ENCODE measurements around the gene TMEM116. TPM values are rescaled to one million over a fixed set of nuclear protein-coding genes. Genes with fewer than 3 reads are reported as not detected.

Gene TMEM116
- total RNA-seq, 2 experiments from 2014 or later = 9.0 to 13.1 TPM

DNA sequence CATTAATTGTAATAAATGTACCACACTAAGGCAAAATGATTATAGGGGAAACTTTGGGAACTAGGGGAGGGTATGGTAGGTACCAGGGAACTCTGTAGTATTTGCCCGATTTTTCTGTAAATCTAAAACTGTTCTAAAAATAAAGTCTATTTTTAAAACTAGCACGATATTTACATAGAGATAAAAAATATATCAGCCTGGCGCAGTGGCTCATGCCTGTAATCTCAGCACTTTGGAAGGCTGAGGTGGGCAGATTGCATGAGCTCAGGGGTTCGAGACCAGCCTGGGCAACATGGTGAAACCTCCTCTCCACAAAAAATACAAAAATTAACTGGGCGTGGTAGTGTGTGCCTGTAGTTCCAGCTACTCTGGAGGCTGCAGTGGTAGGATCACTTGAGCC is 32.4 kb downstream of the TMEM116 start:
- no peak overlapping the region for H3K4me3 ChIP-seq (ENCODE audit: low read depth, low read length, poor library complexity, severe bottlenecking)
- no peaks in the 10 kb centered on the region for H3K36me3 ChIP-seq (ENCODE audit: insufficient read depth, low read length)
- ChIA-PET CTCF (ENCODE audit: unreplicated experiment) (no interaction called here), POLR2A (interaction anchor here (0.9 to 1.0 kb wide), 2 partner anchors 8 to 13 kb away, joined by 3 to 4 read pairs; no protein-coding TSS in a partner anchor)
- no peak for TF ChIP-seq EZH2phosphoT487 (IDR thresholded peaks at IDR 0.05; ENCODE audit: borderline replicate concordance, low read depth, low read length)
- TF ChIP-seq, protein P1, sequence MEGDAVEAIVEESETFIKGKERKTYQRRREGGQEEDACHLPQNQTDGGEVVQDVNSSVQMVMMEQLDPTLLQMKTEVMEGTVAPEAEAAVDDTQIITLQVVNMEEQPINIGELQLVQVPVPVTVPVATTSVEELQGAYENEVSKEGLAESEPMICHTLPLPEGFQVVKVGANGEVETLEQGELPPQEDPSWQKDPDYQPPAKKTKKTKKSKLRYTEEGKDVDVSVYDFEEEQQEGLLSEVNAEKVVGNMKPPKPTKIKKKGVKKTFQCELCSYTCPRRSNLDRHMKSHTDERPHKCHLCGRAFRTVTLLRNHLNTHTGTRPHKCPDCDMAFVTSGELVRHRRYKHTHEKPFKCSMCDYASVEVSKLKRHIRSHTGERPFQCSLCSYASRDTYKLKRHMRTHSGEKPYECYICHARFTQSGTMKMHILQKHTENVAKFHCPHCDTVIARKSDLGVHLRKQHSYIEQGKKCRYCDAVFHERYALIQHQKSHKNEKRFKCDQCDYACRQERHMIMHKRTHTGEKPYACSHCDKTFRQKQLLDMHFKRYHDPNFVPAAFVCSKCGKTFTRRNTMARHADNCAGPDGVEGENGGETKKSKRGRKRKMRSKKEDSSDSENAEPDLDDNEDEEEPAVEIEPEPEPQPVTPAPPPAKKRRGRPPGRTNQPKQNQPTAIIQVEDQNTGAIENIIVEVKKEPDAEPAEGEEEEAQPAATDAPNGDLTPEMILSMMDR (conservative IDR thresholded peaks at IDR 0.05; ENCODE audit: low read length) = no peak
- intact Hi-C loops (cut with micrococcal nuclease; ENCODE audit: unreplicated experiment) = no loop called here
- no peak overlapping the region for H3K4me2 ChIP-seq (ENCODE audit: low read length)
- H3K79me2 ChIP-seq (ENCODE audit: insufficient read depth, low read depth, low read length) = no peaks in the 10 kb centered on the region
- H3K27ac ChIP-seq (ENCODE audit: low read depth, low read length, poor library complexity, severe bottlenecking) = no peak overlapping the region
- no peak for DNase-seq (ENCODE audit: low spot score)
- H4K20me1 ChIP-seq (ENCODE audit: insufficient read depth, low read length) = no peaks in the 10 kb centered on the region
- no peaks in the 10 kb centered on the region for H3K4me1 ChIP-seq (ENCODE audit: insufficient read depth, low read length, poor library complexity, severe bottlenecking)
- BruUV-seq (replicated peaks) = no TSS peak
- no peak overlapping the region for H2AFZ ChIP-seq (ENCODE audit: low read length)
- H3K9me3 ChIP-seq (ENCODE audit: low read length) = no peaks in the 10 kb centered on the region
- no peaks in the 10 kb centered on the region for H3K9me2 ChIP-seq (ENCODE audit: insufficient read depth, low read length)

DNA sequence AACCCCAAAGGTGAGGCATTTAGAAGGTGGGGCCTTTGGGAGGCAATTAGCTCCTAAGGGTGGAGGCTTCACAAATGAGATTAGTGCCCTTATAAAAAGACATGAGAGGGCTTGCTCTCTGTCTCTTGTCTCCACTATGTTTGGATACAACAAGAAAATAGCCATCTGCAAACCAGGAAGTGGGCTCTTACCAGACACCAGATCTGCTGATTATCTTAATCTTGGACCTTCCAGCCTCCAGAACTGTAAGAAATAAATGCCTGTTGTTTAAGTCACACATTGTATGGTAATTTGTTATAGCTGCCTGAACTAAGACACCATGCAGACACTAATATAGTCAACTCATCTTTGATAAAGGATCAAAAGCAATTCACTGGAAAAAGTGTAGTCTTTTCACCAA is 34.4 kb downstream of the TMEM116 start:
- H3K4me1 ChIP-seq (ENCODE audit: insufficient read depth, low read length, poor library complexity, severe bottlenecking) = no peaks in the 10 kb centered on the region
- no peak overlapping the region for H2AFZ ChIP-seq (ENCODE audit: low read length)
- no peak for DNase-seq (ENCODE audit: low spot score)
- ChIA-PET POLR2A (interaction anchor here (0.5 kb wide), 1 partner anchor 372 kb away, joined by 3 read pairs; no protein-coding TSS in a partner anchor), CTCF (ENCODE audit: unreplicated experiment) (no interaction called here)
- no peaks in the 10 kb centered on the region for H3K9me3 ChIP-seq (ENCODE audit: low read length)
- H3K79me2 ChIP-seq (ENCODE audit: insufficient read depth, low read depth, low read length) = no peaks in the 10 kb centered on the region
- BruUV-seq (replicated peaks) = no TSS peak
- intact Hi-C loops (cut with micrococcal nuclease; ENCODE audit: unreplicated experiment) = no loop called here
- H4K20me1 ChIP-seq (ENCODE audit: insufficient read depth, low read length) = no peaks in the 10 kb centered on the region
- no peaks in the 10 kb centered on the region for H3K36me3 ChIP-seq (ENCODE audit: insufficient read depth, low read length)
- H3K4me2 ChIP-seq (ENCODE audit: low read length) = no peak overlapping the region
- no peaks in the 10 kb centered on the region for H3K9me2 ChIP-seq (ENCODE audit: insufficient read depth, low read length)
- no peak overlapping the region for H3K27ac ChIP-seq (ENCODE audit: low read depth, low read length, poor library complexity, severe bottlenecking)
- no peak overlapping the region for H3K4me3 ChIP-seq (ENCODE audit: low read depth, low read length, poor library complexity, severe bottlenecking)
- TF ChIP-seq EZH2phosphoT487 (IDR thresholded peaks at IDR 0.05; ENCODE audit: borderline replicate concordance, low read depth, low read length) = no peak
- TF ChIP-seq, protein P1 (conservative IDR thresholded peaks at IDR 0.05; ENCODE audit: low read length) = no peak

- POLR2A ChIA-PET = no interaction called here
- CTCF ChIA-PET (ENCODE audit: unreplicated experiment) = no interaction called here
- no peaks in the 10 kb centered on the region for H3K9me2 ChIP-seq (ENCODE audit: insufficient read depth, low read length)
- no peaks in the 10 kb centered on the region for H3K9me3 ChIP-seq (ENCODE audit: low read length)
- H2AFZ ChIP-seq (ENCODE audit: low read length) = no peak overlapping the region
- H3K4me1 ChIP-seq (ENCODE audit: insufficient read depth, low read length, poor library complexity, severe bottlenecking) = no peaks in the 10 kb centered on the region
- H3K79me2 ChIP-seq (ENCODE audit: insufficient read depth, low read depth, low read length) = no peaks in the 10 kb centered on the region
- H3K4me2 ChIP-seq (ENCODE audit: low read length) = no peak overlapping the region
- H3K4me3 ChIP-seq (ENCODE audit: low read depth, low read length, poor library complexity, severe bottlenecking) = no peak overlapping the region
- H4K20me1 ChIP-seq (ENCODE audit: insufficient read depth, low read length) = no peaks in the 10 kb centered on the region
- no TSS peak for BruUV-seq (replicated peaks)
- DNase-seq (ENCODE audit: low spot score) = no peak
- no peaks in the 10 kb centered on the region for H3K36me3 ChIP-seq (ENCODE audit: insufficient read depth, low read length)
- intact Hi-C loops (cut with micrococcal nuclease; ENCODE audit: unreplicated experiment) = no loop called here
- no peak for TF ChIP-seq EZH2phosphoT487 (IDR thresholded peaks at IDR 0.05; ENCODE audit: borderline replicate concordance, low read depth, low read length)
- TF ChIP-seq, protein P1 (conservative IDR thresholded peaks at IDR 0.05; ENCODE audit: low read length) = no peak
- no peak overlapping the region for H3K27ac ChIP-seq (ENCODE audit: low read depth, low read length, poor library complexity, severe bottlenecking)
Measured at GRCh38 chr12:111976860-111977259, 36.1 kb downstream of the TMEM116 start.

All from OCI-LY7 (cell line).